RPMI7951 (cell line): ENCODE results near the gene PLSCR5. TPM values are rescaled to one million over a fixed set of nuclear protein-coding genes. Genes with fewer than 3 reads are reported as not detected.

ENCODE experiments used
- DNase-seq: peaks from one replicate; pipeline ENCODE4 v3.0.0-alpha.2; 2012; ENCODE audit warnings: low read depth
- total RNA-seq: library from RNA; depleted of rRNA; stranded (reverse); fragments of >200 nt; shearing (Covaris generic); gene quantifications from 2 replicates; pipeline ENCODE4 v1.2.3, GENCODE V29; 2014; rRNA removed

PLSCR5 gene
- total RNA-seq = not detected in 2 replicates

GRCh38 chr3:146605106-146605505, at the start of gene PLSCR5:
Gene PLSCR5 (minus strand): TSS chr3:146605346. CDS start chr3:146605212, 134 bp downstream.
- DNase-seq = no peak

GRCh38 chr3:146653978-146654377, 48.8 kb upstream of the PLSCR5 start:
- DNase-seq = no peak

GRCh38 chr3:146650691-146651442, 45.7 kb upstream of the PLSCR5 start:
- no peak for DNase-seq

- DNase-seq = no peak
Observed at GRCh38 chr3:146646261-146646660, 41.1 kb upstream of the PLSCR5 start.

- DNase-seq = peak; percentile 44
Observed at GRCh38 chr3:146640955-146641867, 36.1 kb upstream of the PLSCR5 start.

- no peak for DNase-seq
Observed at GRCh38 chr3:146640361-146640760, 35.2 kb upstream of the PLSCR5 start.

GRCh38 chr3:146638718-146639117, 33.6 kb upstream of the PLSCR5 start:
- DNase-seq = no peak

GRCh38 chr3:146637871-146638270, 32.7 kb upstream of the PLSCR5 start:
- DNase-seq = no peak

- no peak for DNase-seq
Observed at GRCh38 chr3:146636881-146637280, 31.7 kb upstream of the PLSCR5 start.

- no peak for DNase-seq
Observed at GRCh38 chr3:146634346-146634745, 29.2 kb upstream of the PLSCR5 start.

GRCh38 chr3:146628671-146629070, 23.5 kb upstream of the PLSCR5 start:
- no peak for DNase-seq

- no peak for DNase-seq
Observed at GRCh38 chr3:146626403-146627122, 21.4 kb upstream of the PLSCR5 start.

- peak; percentile 15 for DNase-seq
Observed at GRCh38 chr3:146625186-146625775, 20.1 kb upstream of the PLSCR5 start.

GRCh38 chr3:146621723-146622122, 16.6 kb upstream of the PLSCR5 start:
- no peak for DNase-seq

- DNase-seq = no peak
Observed at GRCh38 chr3:146612015-146612414, 6.9 kb upstream of the PLSCR5 start.

GRCh38 chr3:146611096-146611495, 6.0 kb upstream of the PLSCR5 start:
- DNase-seq = no peak

GRCh38 chr3:146598535-146598934, 6.6 kb downstream of the PLSCR5 start:
- peak; percentile 2 for DNase-seq

- DNase-seq = peak; percentile 16
Observed at GRCh38 chr3:146594843-146595482, 10.2 kb downstream of the PLSCR5 start.

GRCh38 chr3:146593776-146594175, 11.4 kb downstream of the PLSCR5 start:
- DNase-seq = no peak

- no peak for DNase-seq
Observed at GRCh38 chr3:146590521-146590920, 14.6 kb downstream of the PLSCR5 start.

- peak; percentile 41 for DNase-seq
Observed at GRCh38 chr3:146589899-146590508, 15.1 kb downstream of the PLSCR5 start.
